Kidney (tissue), 14 donors: ENCODE results near the gene ARHGAP11A. TPM values are rescaled to one million over a fixed set of nuclear protein-coding genes. Genes with fewer than 3 reads are reported as not detected.
"Not testable (repeated sequence)": the region's sequence is repeated elsewhere in the genome, so short reads cannot be mapped to it uniquely, and the experiment has no call there.

Experiments
- DNase-seq, 5 donors: peaks; one replicate each; pipeline ENCODE4 v3.0.0-alpha.2; 2013 to 2020
- FAIRE-seq: peaks from 2 replicates; lab custom pipeline; 2012; peaks lifted over from hg19 to GRCh38; lab: Jason Lieb, UNC
- H3K27ac ChIP-seq, 2 donors: one replicate each; pipeline ENCODE4 v1.7.0; 2013; ENCODE audit warnings: low read depth in 2 of 2, low read length in 2 of 2, inconsistent platforms in 1 of 2
- H3K27me3 ChIP-seq: one replicate; pipeline ENCODE4 v1.7.1; 2013; ENCODE audit warnings: low read length, inconsistent platforms; ENCODE audit not compliant: control insufficient read depth, insufficient read depth
- H3K36me3 ChIP-seq, 3 donors: one replicate each; pipeline versions ENCODE4 v1.7.0 to v1.7.1; 2013; ENCODE audit warnings: low read length in 3 of 3, control low read depth in 1 of 3, inconsistent platforms in 1 of 3; ENCODE audit not compliant: insufficient read depth in 3 of 3, control insufficient read depth in 2 of 3
- H3K4me1 ChIP-seq, 3 donors: one replicate each; pipeline versions ENCODE4 v1.7.0 to v1.7.1; 2013; ENCODE audit warnings: low read length in 3 of 3, inconsistent platforms in 1 of 3, low read depth in 1 of 3; ENCODE audit not compliant: control insufficient read depth in 2 of 3, insufficient read depth in 2 of 3
- H3K4me3 ChIP-seq, 3 donors: one replicate each; pipeline versions ENCODE4 v1.7.0 to v1.8.1; 2013; ENCODE audit warnings: low read length in 3 of 3, control low read depth in 1 of 3, inconsistent platforms in 1 of 3
- H3K9ac ChIP-seq, 3 donors: one replicate each; pipeline versions ENCODE4 v1.7.0 to v1.7.1; 2013; ENCODE audit warnings: low read length in 3 of 3, control low read depth in 1 of 3, inconsistent platforms in 1 of 3
- H3K9me3 ChIP-seq, 3 donors: one replicate each; pipeline versions ENCODE4 v1.7.0 to v1.7.1; 2013; ENCODE audit warnings: low read length in 3 of 3, control low read depth in 1 of 3, inconsistent platforms in 1 of 3; ENCODE audit not compliant: control insufficient read depth in 2 of 3, insufficient read depth in 1 of 3
- CTCF ChIP-seq: IDR thresholded peaks from 3 replicates; pipeline ENCODE4 v1.5.1; 2012; ENCODE audit warnings: mild to moderate bottlenecking, moderate library complexity, borderline replicate concordance; ENCODE audit not compliant: insufficient read depth; ENCODE audit errors: extremely low read depth
- intact Hi-C: fragments of 100-400 bp; cut with DNase I; formaldehyde crosslinking; loops from one replicate; pipeline ENCODE4 v1.11.1; 2022
- polyA plus RNA-seq: library from polyadenylated mRNA; stranded (reverse); fragments of 350-450 nt; fragmentation: Illumina TruSeq; extraction: RNeasy Lipid Tissue Mini Kit (QIAGEN cat#74804); gene quantifications from one replicate; pipeline ENCODE4 v1.2.3, GENCODE V29; 2014; ENCODE audit warnings: low read depth, low replicate concordance; ENCODE audit not compliant: insufficient read depth
- total RNA-seq: library from RNA; stranded (reverse); fragmentation: NEBNext Ultra II Directional; extraction: Animal tissue kit (Norgen Biotek cat#: 25700); gene quantifications from one replicate; pipeline ENCODE4 v1.2.1, GENCODE V29; 2021
- donor health status: control.
- donor health status: control.
- donor health status: control.
- donor health status: control.
- donor health status: control.
- donor health status: DM: yes; HTN: yes; CAD: no.
- donor health status: Normal renal cell carcinoma (clear cell type).

Gene ARHGAP11A
- total and polyA plus RNA-seq, 2 donors from 2014 or later = 0.73 to 4.6 TPM

- H3K4me1 ChIP-seq, H3K27ac ChIP-seq, FAIRE-seq, intact Hi-C loops, H3K9me3 ChIP-seq, H3K4me3 ChIP-seq, H3K36me3 ChIP-seq, H3K9ac ChIP-seq, H3K27me3 ChIP-seq: not testable (repeated sequence)
- DNase-seq = peak in 2 of 5 donors; percentile 61 to 62
Measured at GRCh38 chr15:32610719-32611118, 4.6 kb upstream of the ARHGAP11A start.

- Histone ChIP-seq H3K9ac (peak overlapping the region in 2 of 3 donors; percentile 40 to 74), H3K4me3 (peak overlapping the region; percentile 75 to 85 (median 84)), H3K27ac (peak overlapping the region; percentile 56 to 71)
- H3K27me3 ChIP-seq, H3K4me1 ChIP-seq, H3K9me3 ChIP-seq, H3K36me3 ChIP-seq, FAIRE-seq, DNase-seq, intact Hi-C loops: not testable (repeated sequence)
Measured at GRCh38 chr15:32614712-32615050, 623 bp upstream of the ARHGAP11A start.

- H3K9me3 ChIP-seq, H3K4me1 ChIP-seq, H3K36me3 ChIP-seq, H3K27ac ChIP-seq, H3K27me3 ChIP-seq, intact Hi-C loops, FAIRE-seq: not testable (repeated sequence)
- Histone ChIP-seq H3K9ac (peak overlapping the region in 1 of 3 donors; percentile 73), H3K4me3 (peak overlapping the region; percentile 64 to 85 (median 75))
- peak in 2 of 5 donors; percentile 10 to 34 for DNase-seq
Measured at GRCh38 chr15:32615871-32616426, 645 bp downstream of the ARHGAP11A start.

- Histone ChIP-seq H3K9ac (no peak overlapping the region), H3K27ac (no peak overlapping the region), H3K4me1 (no peaks in the 10 kb centered on the region), H3K9me3 (no peaks in the 10 kb centered on the region), H3K36me3 (no peaks in the 10 kb centered on the region), H3K4me3 (no peak overlapping the region), H3K27me3 (no peaks in the 10 kb centered on the region)
- DNase-seq (no peak), FAIRE-seq (no peak)
- no peak for TF ChIP-seq CTCF
- intact Hi-C loops = no loop called here
Measured at GRCh38 chr15:32636410-32636809, 21.1 kb downstream of the ARHGAP11A start.

GRCh38 chr15:32636908-32637567, 21.7 kb downstream of the ARHGAP11A start:
- DNase-seq = no peak
- intact Hi-C loops = no loop called here
- Histone ChIP-seq H3K9ac (no peak overlapping the region), H3K9me3 (no peaks in the 10 kb centered on the region), H3K27me3 (no peaks in the 10 kb centered on the region), H3K4me1 (no peaks in the 10 kb centered on the region), H3K4me3 (no peak overlapping the region), H3K36me3 (no peaks in the 10 kb centered on the region), H3K27ac (no peak overlapping the region)
- TF ChIP-seq CTCF = no peak
- no peak for FAIRE-seq
